Coronary artery (tissue), 2 donors: ENCODE data around the gene DSCAM.

Source experiments
- DNase-seq: peaks from one replicate; pipeline ENCODE4 v3.0.0-alpha.2; 2017; ENCODE audit warnings: low spot score
- H3K27ac ChIP-seq, 2 donors: fragments of 200-600 bp; sonication (generic); one replicate each; pipeline ENCODE4 v1.5.1; 2016 to 2019
- H3K4me3 ChIP-seq: fragments of 200-600 bp; sonication (generic); 2 replicates; pipeline ENCODE4 v1.5.1; 2016; ENCODE audit warnings: mild to moderate bottlenecking, moderate library complexity
- CTCF ChIP-seq: fragments of 200-600 bp; sonication (generic); IDR thresholded peaks from one replicate; pipeline ENCODE4 v1.5.1; 2019; ENCODE audit warnings: antibody characterized with exemption

Gene DSCAM

GRCh38 chr21:40635391-40635790 is 211.6 kb downstream of the DSCAM start:
- no peak for TF ChIP-seq CTCF
- no peak for DNase-seq
- Histone ChIP-seq H3K4me3 (no peak overlapping the region), H3K27ac (no peak overlapping the region)

GRCh38 chr21:40634141-40634540 is 212.8 kb downstream of the DSCAM start:
- TF ChIP-seq CTCF, result no peak
- Histone ChIP-seq H3K27ac (no peak overlapping the region), H3K4me3 (no peak overlapping the region)
- no peak for DNase-seq

GRCh38 chr21:40633048-40633447 is 213.9 kb downstream of the DSCAM start:
- no peak for DNase-seq
- no peak overlapping the region for H3K27ac ChIP-seq
- no peak overlapping the region for H3K4me3 ChIP-seq
- TF ChIP-seq CTCF, result no peak

GRCh38 chr21:40631211-40631610 is 215.7 kb downstream of the DSCAM start:
- H3K4me3 ChIP-seq, result no peak overlapping the region
- no peak for DNase-seq
- no peak for TF ChIP-seq CTCF
- H3K27ac ChIP-seq, result no peak overlapping the region

GRCh38 chr21:40625991-40626390 is 221.0 kb downstream of the DSCAM start:
- no peak for DNase-seq
- Histone ChIP-seq H3K4me3 (no peak overlapping the region), H3K27ac (no peak overlapping the region)
- no peak for TF ChIP-seq CTCF

- no peak for DNase-seq
- no peak overlapping the region for H3K4me3 ChIP-seq
- TF ChIP-seq CTCF, result no peak
- no peak overlapping the region for H3K27ac ChIP-seq
Observed at GRCh38 chr21:40623528-40623927, 223.4 kb downstream of the DSCAM start.

GRCh38 chr21:40622531-40622930 is 224.4 kb downstream of the DSCAM start:
- no peak for DNase-seq

More at GRCh38 chr21:40622531-40622930, 224.4 kb downstream of the DSCAM start:
- no peak for TF ChIP-seq CTCF
- Histone ChIP-seq H3K4me3 (no peak overlapping the region), H3K27ac (no peak overlapping the region)
